GM18517 (cell line): ENCODE measurements around the gene PRSS50.
A peak's percentile ranks its signal among the peaks of the same experiment; 100 is the strongest.
"Not testable (repeated sequence)": the region's sequence is repeated elsewhere in the genome, so short reads cannot be mapped to it uniquely, and the experiment has no call there.

Experiments used
- ATAC-seq: cut with Tn5 transposase; IDR thresholded peaks from one replicate; pipeline ENCODE4 v1.9.1; 2021; ENCODE audit warnings: mild to moderate bottlenecking, moderate library complexity; ENCODE audit not compliant: unreplicated experiment

Gene PRSS50, protein sequence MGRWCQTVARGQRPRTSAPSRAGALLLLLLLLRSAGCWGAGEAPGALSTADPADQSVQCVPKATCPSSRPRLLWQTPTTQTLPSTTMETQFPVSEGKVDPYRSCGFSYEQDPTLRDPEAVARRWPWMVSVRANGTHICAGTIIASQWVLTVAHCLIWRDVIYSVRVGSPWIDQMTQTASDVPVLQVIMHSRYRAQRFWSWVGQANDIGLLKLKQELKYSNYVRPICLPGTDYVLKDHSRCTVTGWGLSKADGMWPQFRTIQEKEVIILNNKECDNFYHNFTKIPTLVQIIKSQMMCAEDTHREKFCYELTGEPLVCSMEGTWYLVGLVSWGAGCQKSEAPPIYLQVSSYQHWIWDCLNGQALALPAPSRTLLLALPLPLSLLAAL

DNA sequence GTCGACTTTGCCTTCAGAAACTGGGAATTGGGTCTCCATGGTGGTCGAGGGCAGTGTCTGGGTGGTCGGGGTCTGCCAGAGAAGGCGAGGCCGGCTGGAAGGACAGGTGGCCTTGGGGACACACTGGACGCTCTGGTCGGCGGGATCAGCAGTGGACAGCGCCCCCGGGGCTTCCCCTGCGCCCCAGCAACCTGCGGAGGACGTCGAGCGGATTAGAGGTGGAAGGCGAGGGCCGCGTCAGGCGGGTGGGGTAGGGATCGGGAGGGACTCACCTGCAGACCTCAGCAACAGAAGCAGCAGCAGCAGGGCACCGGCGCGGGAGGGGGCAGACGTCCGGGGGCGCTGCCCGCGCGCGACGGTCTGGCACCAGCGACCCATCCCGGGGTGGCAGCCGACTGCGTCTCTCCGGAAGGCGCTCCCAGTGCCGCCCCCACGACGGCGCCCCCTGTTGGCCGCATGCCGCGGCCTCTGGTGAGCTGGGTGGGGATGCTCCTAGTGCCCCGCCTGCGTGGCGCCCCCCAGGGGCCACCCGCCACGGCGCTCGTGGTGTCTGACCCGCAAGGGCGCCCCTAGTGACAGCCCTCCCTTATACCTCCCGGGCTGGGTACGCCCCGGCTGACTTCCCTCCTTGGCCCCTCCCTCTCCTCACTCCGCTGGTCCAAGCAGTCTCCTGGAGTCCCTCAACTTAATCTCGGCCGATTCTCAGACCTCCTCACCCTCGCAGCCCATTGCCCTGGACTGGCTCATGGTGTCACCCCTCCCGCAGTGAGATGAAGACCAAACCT lies at the start of gene PRSS50:
Gene PRSS50, minus strand, starts transcription at position 423 of the 785 bp plus-strand sequence. Its CDS starts 45 bp downstream, at position 378.
- no peak for ATAC-seq

DNA sequence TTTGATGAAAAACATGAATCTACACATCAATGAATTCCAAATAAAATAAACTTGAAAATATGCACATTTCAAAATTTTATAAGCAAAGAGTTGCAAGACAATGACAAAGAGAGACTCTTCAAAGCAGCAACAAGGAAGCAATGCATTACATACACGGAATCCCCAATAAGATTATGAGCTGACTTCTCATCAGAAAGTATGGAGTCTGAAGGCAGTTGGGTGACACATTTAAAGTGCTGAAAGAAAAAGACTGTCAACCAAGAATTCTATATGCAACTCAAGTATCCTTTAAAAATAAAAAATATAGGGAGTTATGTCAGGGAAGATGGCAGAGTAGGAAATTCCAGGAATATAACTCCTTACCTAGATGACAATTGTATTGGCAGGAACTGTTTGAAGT lies 46.5 kb upstream of the PRSS50 start:
- ATAC-seq, result no peak

GRCh38 chr3:46763178-46763577 lies 45.5 kb upstream of the PRSS50 start:
- no peak for ATAC-seq

DNA sequence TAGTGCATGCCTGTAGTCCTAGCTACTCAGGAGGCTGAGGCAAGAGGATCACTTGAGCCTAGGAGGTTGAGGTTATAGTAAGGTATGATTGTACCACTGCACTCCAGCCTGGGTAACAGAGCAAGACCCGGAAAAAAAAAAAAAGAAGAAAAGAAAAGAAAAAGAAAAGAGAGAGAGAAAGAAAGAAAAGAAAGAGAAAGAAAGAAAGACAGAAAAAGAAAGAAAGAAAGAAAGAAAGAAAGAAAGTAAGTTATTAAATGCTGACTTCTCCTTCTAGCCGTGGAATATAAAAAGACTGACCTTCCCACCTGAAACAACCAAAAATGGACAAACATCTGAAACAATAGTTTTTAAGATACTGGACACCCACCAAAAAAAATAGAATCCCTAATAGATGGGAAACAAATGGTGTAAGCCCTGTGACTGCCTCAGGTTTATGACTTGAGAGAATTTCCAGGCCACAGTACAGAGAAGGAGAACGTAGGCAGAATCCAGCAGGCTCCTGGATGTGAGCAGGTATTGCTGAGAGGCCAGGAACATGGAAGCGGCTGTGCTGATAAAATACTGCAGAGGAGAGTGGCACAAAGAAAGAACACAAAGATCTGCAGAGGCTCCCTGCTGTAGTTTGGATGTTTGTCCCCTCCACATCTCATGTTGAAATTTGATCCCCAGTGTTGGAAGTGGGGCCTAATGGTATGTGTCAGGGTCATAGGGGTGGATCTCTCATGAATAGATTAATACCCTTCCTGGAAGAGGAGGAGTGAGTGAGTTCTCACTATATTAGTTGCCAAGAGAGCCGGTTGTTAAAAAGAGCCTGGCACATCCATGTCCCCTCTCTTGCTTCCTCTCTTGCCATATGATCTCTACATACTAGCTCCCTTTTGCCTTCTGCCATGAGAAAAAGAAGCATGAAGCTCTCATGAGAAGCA lies 41.8 kb upstream of the PRSS50 start:
- no peak for ATAC-seq

GRCh38 chr3:46756642-46757041 lies 39.0 kb upstream of the PRSS50 start:
- no peak for ATAC-seq

GRCh38 chr3:46755646-46756045 lies 38.0 kb upstream of the PRSS50 start:
- no peak for ATAC-seq

DNA sequence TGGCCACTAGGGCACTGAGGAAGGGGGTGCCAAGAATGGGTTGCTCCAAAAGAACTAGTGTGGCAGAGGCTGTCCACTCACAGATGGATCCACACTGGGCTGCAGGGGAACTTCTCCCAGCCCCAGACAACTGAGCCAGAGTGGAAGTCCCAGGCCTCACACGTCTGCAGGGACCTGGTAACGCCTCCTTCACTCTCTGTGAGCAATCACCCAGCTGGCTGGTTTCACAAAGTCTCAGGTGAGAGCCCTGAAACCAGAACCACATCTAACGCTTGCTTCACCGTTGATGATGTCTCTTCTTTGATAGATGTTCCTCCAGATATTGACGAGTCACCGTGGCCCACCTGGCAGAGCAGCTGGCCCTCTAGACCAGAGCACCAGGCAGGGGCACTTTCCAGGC lies 35.5 kb upstream of the PRSS50 start:
- ATAC-seq, result peak; percentile 67

DNA sequence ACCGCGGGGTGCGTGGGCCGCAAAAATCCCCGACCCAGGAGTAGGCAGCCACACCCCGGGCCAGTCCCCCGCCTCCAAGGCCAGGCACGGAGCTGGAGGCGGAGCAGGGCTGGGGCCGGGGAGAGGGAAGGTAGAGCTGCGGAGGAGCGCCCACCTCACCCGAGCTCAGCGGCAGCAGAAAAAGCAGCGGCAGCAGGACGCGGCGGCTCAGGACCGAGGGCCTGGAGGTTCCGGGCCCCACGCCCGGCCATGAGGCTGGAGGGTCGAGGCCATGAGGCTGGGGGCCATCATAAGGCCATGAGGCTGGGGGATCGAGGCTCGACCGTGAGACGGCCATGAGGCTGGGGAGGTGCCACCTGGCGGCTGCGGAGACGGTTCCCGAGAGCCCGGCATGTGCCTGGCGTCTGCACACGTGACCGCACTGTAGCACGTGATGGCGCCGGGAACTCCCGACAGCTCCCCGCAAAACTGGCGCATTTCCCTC lies 32.9 kb upstream of the PRSS50 start:
- ATAC-seq, result no peak

DNA sequence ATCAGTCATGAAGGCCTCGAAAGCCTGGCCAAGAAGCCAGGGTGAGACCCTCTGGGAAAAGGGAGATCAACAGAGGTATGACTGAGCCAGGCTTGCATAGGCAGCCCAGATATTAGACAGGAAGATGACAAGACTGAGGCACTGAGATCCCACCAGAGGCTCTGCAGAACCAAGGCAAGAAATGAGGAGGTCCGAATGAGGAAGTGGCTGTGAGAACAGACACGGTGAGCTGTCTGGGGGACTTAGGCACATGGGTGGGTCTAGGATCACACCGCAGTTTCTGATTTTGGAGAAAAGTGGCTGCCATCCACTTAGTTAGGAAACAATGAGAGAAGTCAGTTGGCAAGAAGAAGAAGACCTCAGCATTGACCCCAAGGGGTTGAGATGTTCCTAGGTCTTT lies 31.5 kb upstream of the PRSS50 start:
- no peak for ATAC-seq

- ATAC-seq, result no peak
Observed at GRCh38 chr3:46748170-46748569, 30.5 kb upstream of the PRSS50 start.

GRCh38 chr3:46746711-46747110 lies 29.0 kb upstream of the PRSS50 start:
- ATAC-seq, result no peak

- ATAC-seq, result no peak
Observed at GRCh38 chr3:46742992-46743585, 25.4 kb upstream of the PRSS50 start.

DNA sequence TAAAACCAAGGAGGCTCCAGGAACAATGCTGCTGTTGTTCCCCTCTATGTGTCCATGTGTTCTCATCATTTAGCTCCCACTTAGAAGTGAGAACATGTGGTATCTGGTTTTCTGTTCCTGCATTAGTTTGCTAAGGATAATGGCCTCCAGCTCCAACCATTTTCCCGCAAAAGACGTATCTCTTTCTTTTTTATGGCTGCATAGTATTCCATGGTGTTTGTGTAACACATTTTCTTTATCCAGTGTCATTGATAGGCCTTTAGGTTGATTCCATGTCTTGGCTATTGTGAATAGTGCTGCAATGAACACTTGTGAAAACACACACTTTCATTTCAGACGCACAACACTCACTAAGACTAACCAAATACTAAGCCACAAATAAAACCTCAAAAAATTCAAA lies 21.9 kb upstream of the PRSS50 start:
- ATAC-seq, result not testable (repeated sequence)

GRCh38 chr3:46737329-46737731 lies 19.7 kb upstream of the PRSS50 start:
- ATAC-seq, result no peak

DNA sequence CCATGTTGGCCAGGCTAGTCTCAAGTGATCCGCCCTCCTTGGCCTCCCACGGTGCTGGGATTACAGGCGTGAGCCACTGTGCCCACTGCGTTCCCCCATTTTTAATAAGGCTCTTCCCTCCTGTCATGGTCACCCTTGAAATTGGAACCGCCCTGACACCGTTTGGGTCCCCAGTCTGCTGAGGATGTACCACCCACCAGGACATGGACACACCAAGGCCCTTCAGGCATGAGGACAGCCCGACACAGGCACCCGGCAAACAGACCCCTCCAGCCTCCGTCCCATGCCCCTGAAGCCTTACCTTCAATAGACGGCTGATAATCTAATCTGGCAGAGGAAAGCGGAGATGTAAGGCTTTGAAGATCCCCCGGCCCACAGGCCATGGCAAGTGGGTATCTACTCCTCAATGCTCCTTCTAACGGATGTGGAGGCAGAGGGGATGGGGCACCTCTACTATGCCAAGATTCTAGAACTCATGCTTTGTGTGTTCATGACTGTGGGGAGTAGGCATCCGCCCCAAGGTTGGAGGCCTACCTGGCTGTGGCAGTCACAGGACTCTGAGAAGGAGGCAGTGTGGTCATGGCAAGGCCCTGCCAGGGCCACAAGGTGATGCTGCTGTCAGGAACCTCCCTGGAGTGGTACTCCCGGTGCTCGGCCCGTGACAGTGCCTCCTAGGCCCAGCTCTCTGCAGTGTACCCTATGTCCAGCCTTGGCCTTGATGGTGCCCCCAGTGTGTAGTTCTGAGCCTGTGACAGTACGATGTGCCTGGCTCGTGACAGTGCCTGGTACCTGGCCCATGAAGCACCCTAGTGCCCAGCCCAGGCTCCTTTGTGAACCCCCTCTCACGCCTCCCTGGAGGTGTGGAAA lies 18.6 kb upstream of the PRSS50 start:
- no peak for ATAC-seq

GRCh38 chr3:46734773-46735172 lies 17.1 kb upstream of the PRSS50 start:
- no peak for ATAC-seq

GRCh38 chr3:46733026-46733800 lies 15.5 kb upstream of the PRSS50 start:
- ATAC-seq, result no peak

- peak; percentile 59 for ATAC-seq
Observed at GRCh38 chr3:46731795-46732194, 14.1 kb upstream of the PRSS50 start.

GRCh38 chr3:46730819-46731218 lies 13.2 kb upstream of the PRSS50 start:
- no peak for ATAC-seq
